Lung (tissue), 12 donors: ENCODE results near the gene XYLT1. TPM values are rescaled to one million over a fixed set of nuclear protein-coding genes. Genes with fewer than 3 reads are reported as not detected.
A peak's percentile ranks its signal among the peaks of the same experiment; 100 is the strongest.
"Not testable (repeated sequence)": the region's sequence is repeated elsewhere in the genome, so short reads cannot be mapped to it uniquely, and the experiment has no call there.

Experiments
- ATAC-seq: fragments of 200-7000 bp; cut with Tn5 transposase; one replicate; pipeline ENCODE4 v1.9.1; 2020; ENCODE audit warnings: moderate number of reproducible peaks; ENCODE audit not compliant: insufficient read depth, low FRiP score
- DNase-seq, 3 donors: peaks; one replicate each; pipeline ENCODE4 v3.0.0-alpha.2; 2013 to 2017
- H3K27ac ChIP-seq, 2 donors: one replicate each; pipeline ENCODE4 v1.5.1; 2013; ENCODE audit warnings: mild to moderate bottlenecking in 2 of 2, moderate library complexity in 2 of 2, control low read depth in 1 of 2, inconsistent platforms in 1 of 2, low read depth in 1 of 2, low read length in 1 of 2
- H3K27me3 ChIP-seq, 3 donors: one replicate each; pipeline ENCODE4 v1.5.1; 2013; ENCODE audit warnings: low read length in 2 of 3; ENCODE audit not compliant: control insufficient read depth in 3 of 3, insufficient read depth in 3 of 3
- H3K36me3 ChIP-seq, 4 donors: one replicate each; pipeline ENCODE4 v1.5.1; 2013; ENCODE audit warnings: low read length in 4 of 4, mild to moderate bottlenecking in 1 of 4, moderate library complexity in 1 of 4; ENCODE audit not compliant: control insufficient read depth in 4 of 4, insufficient read depth in 4 of 4
- H3K4me1 ChIP-seq, 5 donors: one replicate each; pipeline ENCODE4 v1.5.1; 2013; ENCODE audit warnings: low read length in 5 of 5, mild to moderate bottlenecking in 2 of 5, moderate library complexity in 1 of 5; ENCODE audit not compliant: control insufficient read depth in 5 of 5, insufficient read depth in 5 of 5
- H3K4me3 ChIP-seq: one replicate; pipeline ENCODE4 v1.5.1; 2013; ENCODE audit warnings: mild to moderate bottlenecking, control low read depth, moderate library complexity
- H3K9ac ChIP-seq, 2 donors: one replicate each; pipeline ENCODE4 v1.5.1; 2013; ENCODE audit warnings: low read length in 2 of 2, control low read depth in 1 of 2; ENCODE audit not compliant: insufficient read depth in 1 of 2
- H3K9me3 ChIP-seq, 4 donors: one replicate each; pipeline ENCODE4 v1.5.1; 2013; ENCODE audit warnings: low read length in 3 of 4, mild to moderate bottlenecking in 1 of 4, moderate library complexity in 1 of 4; ENCODE audit not compliant: control insufficient read depth in 4 of 4, insufficient read depth in 3 of 4
- CTCF ChIP-seq: IDR thresholded peaks from 2 replicates; pipeline ENCODE4 v1.5.1; 2012; ENCODE audit warnings: mild to moderate bottlenecking; ENCODE audit errors: control extremely low read depth, extremely low read depth
- WGBS, 2 donors: extraction: QIAGEN DNeasy Blood & Tissue Kit; methylation state at CpG; one replicate each; pipeline ENCODE4 v1.1.7; 2013; 5-methylcytosine and 5-hydroxymethylcytosine counted together
- polyA plus RNA-seq, 2 donors: library from polyadenylated mRNA; stranded (reverse); fragments of 200-250 nt; gene quantifications; one replicate each; pipeline ENCODE4 v1.2.1, GENCODE V29; 2013
- total RNA-seq, 2 donors: library from RNA; depleted of rRNA in 1 of 2; stranded (reverse); fragments of >200 nt in 1 of 2; gene quantifications; one replicate each; pipeline ENCODE4 v1.2.1, GENCODE V29; 2014 to 2021
- donor health status: control.
- donor health status: control.
- donor health status: Bipolar disorder and iron deficiency.
- donor health status: healthy.
- donor health status: DM: yes; HTN: yes; CAD: no.

The XYLT1 gene
- total and polyA plus RNA-seq, 4 donors: 1.4 to 11.5 (median 6.9) TPM

DNA sequence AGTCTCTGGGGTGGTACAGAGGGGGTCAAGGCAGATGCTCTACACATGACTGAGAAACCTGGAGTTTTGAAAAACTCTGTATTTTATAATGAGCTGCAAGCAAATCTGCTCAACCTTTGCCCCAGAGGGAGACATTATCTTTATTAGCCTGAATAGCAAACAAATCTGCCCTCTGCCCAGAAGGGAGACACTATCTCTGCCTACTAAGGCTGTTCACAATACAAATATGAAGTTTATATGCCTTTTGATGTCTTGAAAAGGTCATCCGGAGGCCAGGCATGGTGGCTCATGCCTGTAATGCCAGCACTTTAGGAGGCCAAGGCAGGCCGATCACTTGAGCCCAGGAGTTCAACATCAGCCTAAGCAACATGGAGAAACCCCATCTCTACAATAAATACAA lies 11.0 kb upstream of the XYLT1 start:
- Histone ChIP-seq H3K9me3 (peaks cover 0 to 6% (median 3%) of the 10 kb centered on the region in 4 donors), H3K27ac (no peak overlapping the region), H3K27me3 (peaks cover 0 to 6% (median 0%) of the 10 kb centered on the region in 3 donors), H3K36me3 (no peaks in the 10 kb centered on the region), H3K4me3 (no peak overlapping the region), H3K9ac (no peak overlapping the region), H3K4me1 (peaks cover 0 to 2% (median 0%) of the 10 kb centered on the region in 5 donors)
- 95 to 96% methylated on average over 2 of the region's 2 CpGs for WGBS, 2 donors
- ATAC-seq: no peak
- DNase-seq: no peak
- TF ChIP-seq CTCF: no peak

GRCh38 chr16:17477260-17477545 lies 6.4 kb upstream of the XYLT1 start:
- not testable (repeated sequence) for H3K4me1 ChIP-seq, ATAC-seq, H3K9me3 ChIP-seq, H3K36me3 ChIP-seq, H3K4me3 ChIP-seq, H3K27ac ChIP-seq, H3K9ac ChIP-seq, DNase-seq
- WGBS, 2 donors: 89 to 92% methylated on average over 6 of the region's 6 CpGs
- peaks cover 0 to 14% (median 4%) of the 10 kb centered on the region in 3 donors for H3K27me3 ChIP-seq

GRCh38 chr16:17476414-17477259 lies 5.9 kb upstream of the XYLT1 start:
- Histone ChIP-seq H3K4me3 (no peak overlapping the region), H3K27ac (no peak overlapping the region), H3K9me3 (peaks cover 0 to 6% (median 2%) of the 10 kb centered on the region in 4 donors), H3K27me3 (peaks cover 0 to 14% (median 4%) of the 10 kb centered on the region in 3 donors), H3K9ac (no peak overlapping the region), H3K36me3 (no peaks in the 10 kb centered on the region), H3K4me1 (peaks cover 0 to 6% (median 0%) of the 10 kb centered on the region in 5 donors)
- TF ChIP-seq CTCF: peak; percentile 37
- DNase-seq (peak; percentile 45 to 83 (median 78)), ATAC-seq (no peak)
- 32% methylated on average over 11 of the region's 11 CpGs for WGBS, 2 donors

DNA sequence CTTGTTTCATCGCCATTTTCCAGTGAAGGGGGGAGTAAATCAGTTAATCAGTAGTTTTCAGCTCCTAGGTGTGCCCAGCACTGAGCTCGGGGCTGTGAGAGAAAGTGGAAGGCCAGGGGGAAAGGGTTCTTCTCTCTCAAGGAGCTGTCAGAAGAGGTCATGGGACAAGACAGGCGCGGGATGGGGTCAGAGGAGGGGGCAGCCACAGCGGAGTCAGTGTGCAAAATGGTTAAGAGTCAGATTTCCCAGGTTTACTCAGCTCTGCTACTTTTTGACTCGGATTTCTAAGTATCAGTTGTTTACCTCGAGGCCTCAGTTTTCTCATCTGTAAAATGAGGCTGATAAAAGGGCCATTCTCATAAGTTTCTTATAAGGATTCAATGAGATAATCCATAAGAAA lies 4.3 kb upstream of the XYLT1 start:
- H3K27me3 ChIP-seq: peaks cover 0 to 14% (median 4%) of the 10 kb centered on the region in 3 donors
- DNase-seq (no peak), ATAC-seq (no peak)
- H3K4me1 ChIP-seq: peaks cover 0 to 12% (median 0%) of the 10 kb centered on the region in 5 donors
- H3K9me3 ChIP-seq: peaks cover 0 to 4% (median 2%) of the 10 kb centered on the region in 4 donors
- H3K4me3 ChIP-seq: no peak overlapping the region
- H3K9ac ChIP-seq: no peak overlapping the region
- H3K36me3 ChIP-seq: no peaks in the 10 kb centered on the region
- H3K27ac ChIP-seq: no peak overlapping the region
- 68 to 73% methylated on average over 7 of the region's 7 CpGs for WGBS, 2 donors
- no peak for TF ChIP-seq CTCF
